ENCODE measurements around the gene BNC2. TPM values are rescaled to one million over a fixed set of nuclear protein-coding genes. Genes with fewer than 3 reads are reported as not detected.

The BNC2 gene
- total RNA-seq, 1 donor from 2014 or later: 2.9 TPM

DNA sequence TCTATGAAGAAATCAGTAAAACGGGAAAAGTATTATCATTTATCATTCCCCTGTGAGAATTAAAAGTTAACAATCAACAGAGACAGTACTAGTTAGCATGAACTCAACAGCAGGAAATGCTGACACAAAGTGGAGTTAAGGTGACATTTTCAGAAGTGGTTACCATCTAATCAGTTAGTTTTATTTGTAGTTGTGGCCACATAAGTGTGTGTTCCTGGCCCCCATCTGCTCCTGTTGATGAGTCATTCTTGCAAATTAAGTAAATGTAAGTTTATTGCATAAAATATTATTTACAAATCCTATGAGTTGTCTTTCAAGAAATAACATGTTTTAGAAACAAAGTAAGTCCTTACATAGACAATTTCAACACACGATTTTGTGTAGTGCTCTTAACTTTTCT lies 8.9 kb upstream of the BNC2 start:
- TF ChIP-seq, protein P1, sequence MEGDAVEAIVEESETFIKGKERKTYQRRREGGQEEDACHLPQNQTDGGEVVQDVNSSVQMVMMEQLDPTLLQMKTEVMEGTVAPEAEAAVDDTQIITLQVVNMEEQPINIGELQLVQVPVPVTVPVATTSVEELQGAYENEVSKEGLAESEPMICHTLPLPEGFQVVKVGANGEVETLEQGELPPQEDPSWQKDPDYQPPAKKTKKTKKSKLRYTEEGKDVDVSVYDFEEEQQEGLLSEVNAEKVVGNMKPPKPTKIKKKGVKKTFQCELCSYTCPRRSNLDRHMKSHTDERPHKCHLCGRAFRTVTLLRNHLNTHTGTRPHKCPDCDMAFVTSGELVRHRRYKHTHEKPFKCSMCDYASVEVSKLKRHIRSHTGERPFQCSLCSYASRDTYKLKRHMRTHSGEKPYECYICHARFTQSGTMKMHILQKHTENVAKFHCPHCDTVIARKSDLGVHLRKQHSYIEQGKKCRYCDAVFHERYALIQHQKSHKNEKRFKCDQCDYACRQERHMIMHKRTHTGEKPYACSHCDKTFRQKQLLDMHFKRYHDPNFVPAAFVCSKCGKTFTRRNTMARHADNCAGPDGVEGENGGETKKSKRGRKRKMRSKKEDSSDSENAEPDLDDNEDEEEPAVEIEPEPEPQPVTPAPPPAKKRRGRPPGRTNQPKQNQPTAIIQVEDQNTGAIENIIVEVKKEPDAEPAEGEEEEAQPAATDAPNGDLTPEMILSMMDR (conservative IDR thresholded peaks at IDR 0.05; ENCODE audit: low read depth, low read length): no peak
- H3K4me3 ChIP-seq (ENCODE audit: low read depth, low read length): no peak overlapping the region
- no peak for DNase-seq (ENCODE audit: low read depth)

DNA sequence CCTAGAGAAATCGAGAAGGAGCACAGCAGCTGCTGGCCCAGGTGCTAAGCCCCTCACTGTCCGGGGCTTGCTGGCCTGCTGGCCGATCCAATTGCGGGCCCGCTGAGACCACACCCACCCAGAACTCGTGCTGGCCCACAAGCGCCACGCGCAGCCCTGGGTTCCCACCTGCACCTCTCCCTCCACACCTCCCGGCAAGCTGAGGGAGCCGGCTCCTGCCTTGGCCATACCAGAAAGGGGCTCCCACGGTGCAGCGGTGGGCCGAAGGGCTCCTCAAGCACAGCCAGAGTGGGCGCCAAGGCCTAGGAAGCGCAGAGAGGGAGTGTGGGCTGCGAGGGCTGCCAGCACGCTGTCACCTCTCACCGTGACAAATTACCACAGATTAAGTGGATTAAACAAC lies 6.8 kb upstream of the BNC2 start:
- no peak overlapping the region for H3K4me3 ChIP-seq (ENCODE audit: low read depth, low read length)
- no peak for DNase-seq (ENCODE audit: low read depth)
- TF ChIP-seq, protein P1 (conservative IDR thresholded peaks at IDR 0.05; ENCODE audit: low read depth, low read length): no peak

DNA sequence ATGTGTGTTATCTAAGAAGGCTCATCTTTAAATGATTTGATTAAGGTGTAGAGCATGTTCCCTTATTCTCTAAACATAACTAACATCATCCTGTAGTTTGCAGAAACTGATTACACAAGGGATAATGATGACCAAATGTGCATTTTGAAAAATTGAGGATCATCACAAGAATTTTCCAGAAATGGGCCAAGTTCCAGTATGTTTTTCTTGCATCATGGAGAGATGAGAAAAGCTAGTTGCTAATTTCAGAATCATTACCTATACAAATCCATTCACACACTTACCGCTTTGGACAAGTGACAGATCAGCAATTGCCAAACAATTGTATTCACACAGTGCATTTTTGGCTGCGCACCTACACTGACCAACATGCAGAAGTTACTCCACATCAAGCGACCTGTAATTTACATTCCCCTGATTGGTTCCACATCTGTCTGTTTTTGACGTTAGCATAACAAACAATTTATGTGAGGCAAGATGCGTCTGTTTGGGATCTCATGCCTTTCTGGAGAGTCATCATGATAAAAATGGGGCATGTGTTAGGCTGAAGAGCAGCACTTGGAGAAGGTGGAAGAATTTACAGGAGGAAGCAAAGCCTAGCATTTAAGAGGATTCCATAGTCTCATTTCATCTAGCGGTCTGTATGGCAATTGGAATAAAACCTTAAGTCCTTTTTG lies 2.8 kb upstream of the BNC2 start:
- H3K4me3 ChIP-seq (ENCODE audit: low read depth, low read length): no peak overlapping the region
- TF ChIP-seq, protein P1 (conservative IDR thresholded peaks at IDR 0.05; ENCODE audit: low read depth, low read length): no peak
- DNase-seq (ENCODE audit: low read depth): no peak

DNA sequence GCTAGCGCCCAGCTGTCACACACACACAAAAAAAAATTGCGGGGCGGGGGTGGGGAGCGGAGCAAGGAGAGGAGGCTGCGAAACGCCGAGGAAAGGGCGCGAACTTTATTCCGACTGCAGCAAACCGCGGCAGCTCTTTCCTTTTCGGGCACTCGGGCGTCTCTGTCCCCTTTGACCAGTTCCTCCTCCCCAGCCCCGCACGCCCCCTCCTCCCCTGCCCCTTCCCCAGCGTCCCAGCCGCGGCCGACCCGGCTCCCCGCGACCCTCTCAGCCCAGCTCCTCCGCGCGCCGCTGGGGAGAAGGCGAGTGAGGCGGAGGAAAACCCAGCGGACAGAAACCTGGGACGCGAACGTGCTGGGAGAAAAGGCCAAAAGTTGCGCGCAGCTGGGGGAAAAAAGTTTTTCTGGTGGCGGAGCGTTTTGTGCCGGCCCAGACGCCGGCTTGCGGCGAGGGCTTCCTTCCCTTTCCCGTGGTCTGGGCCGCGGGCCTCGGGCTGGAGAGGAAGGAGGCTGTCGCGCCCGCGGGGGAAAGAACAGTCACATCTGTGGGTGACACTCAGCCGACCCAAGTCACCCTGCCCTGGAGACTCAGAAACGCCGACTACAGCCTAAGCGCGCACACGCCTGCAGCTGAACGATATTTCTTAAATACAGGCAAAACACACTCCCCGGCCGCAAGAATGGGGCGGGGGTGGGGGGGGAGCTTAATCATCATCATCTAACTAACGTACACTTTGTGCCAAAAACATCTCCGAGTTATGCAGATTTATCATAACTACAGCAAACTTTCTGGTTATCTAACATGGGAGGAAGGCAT lies 1.1 kb upstream of the BNC2 start:
- no peak for DNase-seq (ENCODE audit: low read depth)
- peak overlapping the region; percentile 74 for H3K4me3 ChIP-seq (ENCODE audit: low read depth, low read length)

DNA sequence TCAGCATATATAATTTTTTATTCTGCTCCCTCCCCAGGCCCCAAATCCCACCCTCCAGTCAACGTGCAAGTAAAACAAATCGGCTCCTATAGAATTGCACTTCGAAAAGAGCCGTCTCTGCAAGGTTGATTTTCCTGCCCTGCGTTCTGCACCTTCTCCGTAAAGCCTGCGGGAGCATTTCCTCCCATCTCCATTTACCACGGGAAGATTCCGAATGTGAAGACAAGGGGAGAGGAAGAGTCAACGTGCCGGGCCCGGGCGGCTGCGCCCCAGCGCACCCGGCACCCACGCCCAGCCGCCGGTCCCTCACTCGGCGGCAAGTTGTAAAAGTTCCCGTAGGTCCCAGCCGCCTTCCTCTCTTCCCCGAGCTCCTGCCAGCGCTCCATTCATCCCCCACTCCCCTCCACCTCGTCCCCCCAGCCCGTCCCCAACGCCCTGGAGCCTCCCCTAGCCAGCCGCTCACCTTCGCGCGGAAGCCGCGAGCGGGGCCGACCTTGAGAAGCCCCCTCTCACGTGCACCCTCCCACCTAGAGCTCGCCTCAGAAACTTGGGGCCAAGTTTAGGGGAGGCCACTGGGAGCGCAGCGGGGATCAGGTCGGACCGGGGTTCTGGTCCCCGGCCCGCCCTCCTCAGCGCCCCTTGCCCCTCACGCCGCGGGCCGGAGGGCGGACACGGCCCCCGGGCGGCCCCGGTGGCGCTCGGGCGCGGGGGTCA lies 431 bp downstream of the BNC2 start:
- peak overlapping the region; percentile 74 for H3K4me3 ChIP-seq (ENCODE audit: low read depth, low read length)
- no peak for DNase-seq (ENCODE audit: low read depth)
- TF ChIP-seq, protein P1 (conservative IDR thresholded peaks at IDR 0.05; ENCODE audit: low read depth, low read length): no peak

More for the DNA sequence above, 1.1 kb upstream of the BNC2 start:
- TF ChIP-seq, protein P1 (conservative IDR thresholded peaks at IDR 0.05; ENCODE audit: low read depth, low read length): no peak

DNA sequence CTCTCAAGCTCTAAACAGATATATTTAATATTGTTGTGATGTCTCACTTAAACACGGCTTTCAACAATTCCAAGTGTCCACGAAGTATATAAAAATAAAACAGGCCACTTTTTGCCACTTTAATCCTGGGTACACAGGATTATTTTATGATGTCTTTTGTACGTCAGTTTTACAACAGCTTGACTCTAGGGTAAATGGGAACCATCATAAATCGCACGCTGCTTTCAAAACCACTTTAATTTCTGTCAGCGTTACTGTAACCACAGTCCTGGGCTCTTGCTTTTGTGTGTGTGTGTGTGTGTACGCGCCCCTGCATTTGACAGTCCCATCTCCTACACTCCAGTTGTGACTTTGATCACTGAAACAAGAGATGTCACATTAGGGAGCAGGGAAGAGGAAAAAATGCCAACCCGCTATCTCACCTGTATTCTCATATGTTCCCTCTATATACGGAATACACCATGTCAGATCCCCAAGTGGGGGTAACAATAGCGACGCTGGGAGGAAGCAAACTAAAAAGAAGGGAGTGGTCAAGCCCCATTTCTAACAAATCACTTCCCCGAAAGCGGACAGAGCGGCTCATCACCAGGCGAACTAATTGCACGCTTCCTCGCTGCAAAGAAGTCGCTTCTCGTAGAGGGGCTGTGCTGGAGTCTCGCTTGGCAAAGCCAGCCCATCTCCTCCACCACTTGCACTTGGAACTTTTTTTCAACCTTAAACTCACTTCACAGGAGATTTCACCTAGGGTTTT lies 1.2 kb downstream of the BNC2 start:
- no peak for DNase-seq (ENCODE audit: low read depth)
- H3K4me3 ChIP-seq (ENCODE audit: low read depth, low read length): peak overlapping the region; percentile 74

More for the DNA sequence above, 1.2 kb downstream of the BNC2 start:
- TF ChIP-seq, protein P1 (conservative IDR thresholded peaks at IDR 0.05; ENCODE audit: low read depth, low read length): no peak

Data from epithelial cell of proximal tubule (primary cell).